Skeletal muscle satellite cell (primary cell): Measurements from ENCODE around the gene STX10.
"Not testable (repeated sequence)": the region's sequence is repeated elsewhere in the genome, so short reads cannot be mapped to it uniquely, and the experiment has no call there.

Experiments
- H3K27me3 ChIP-seq: 2 replicates; pipeline ENCODE4 v1.7.0; 2013; ENCODE audit warnings: low read length; ENCODE audit not compliant: control insufficient read depth, insufficient read depth
- H3K36me3 ChIP-seq: 2 replicates; pipeline ENCODE4 v1.7.0; 2013; ENCODE audit warnings: mild to moderate bottlenecking, control low read depth, low read length; ENCODE audit not compliant: insufficient read depth
- H3K4me1 ChIP-seq: 2 replicates; pipeline ENCODE4 v1.7.0; 2013; ENCODE audit warnings: low read length; ENCODE audit not compliant: control insufficient read depth, insufficient read depth
- H3K4me2 ChIP-seq: 2 replicates; pipeline ENCODE4 v1.7.0; 2013; ENCODE audit warnings: mild to moderate bottlenecking, low read length
- H3K4me3 ChIP-seq: 2 replicates; pipeline ENCODE4 v1.7.0; 2013; ENCODE audit warnings: low read length
- H3K9ac ChIP-seq: 2 replicates; pipeline ENCODE4 v1.7.0; 2013; ENCODE audit warnings: mild to moderate bottlenecking, low read depth, low read length, moderate library complexity
- H3K9me3 ChIP-seq: replicated peaks from 2 replicates; pipeline ENCODE4 v1.7.0; 2013; ENCODE audit warnings: mild to moderate bottlenecking, control low read depth, low read length

STX10 gene

DNA sequence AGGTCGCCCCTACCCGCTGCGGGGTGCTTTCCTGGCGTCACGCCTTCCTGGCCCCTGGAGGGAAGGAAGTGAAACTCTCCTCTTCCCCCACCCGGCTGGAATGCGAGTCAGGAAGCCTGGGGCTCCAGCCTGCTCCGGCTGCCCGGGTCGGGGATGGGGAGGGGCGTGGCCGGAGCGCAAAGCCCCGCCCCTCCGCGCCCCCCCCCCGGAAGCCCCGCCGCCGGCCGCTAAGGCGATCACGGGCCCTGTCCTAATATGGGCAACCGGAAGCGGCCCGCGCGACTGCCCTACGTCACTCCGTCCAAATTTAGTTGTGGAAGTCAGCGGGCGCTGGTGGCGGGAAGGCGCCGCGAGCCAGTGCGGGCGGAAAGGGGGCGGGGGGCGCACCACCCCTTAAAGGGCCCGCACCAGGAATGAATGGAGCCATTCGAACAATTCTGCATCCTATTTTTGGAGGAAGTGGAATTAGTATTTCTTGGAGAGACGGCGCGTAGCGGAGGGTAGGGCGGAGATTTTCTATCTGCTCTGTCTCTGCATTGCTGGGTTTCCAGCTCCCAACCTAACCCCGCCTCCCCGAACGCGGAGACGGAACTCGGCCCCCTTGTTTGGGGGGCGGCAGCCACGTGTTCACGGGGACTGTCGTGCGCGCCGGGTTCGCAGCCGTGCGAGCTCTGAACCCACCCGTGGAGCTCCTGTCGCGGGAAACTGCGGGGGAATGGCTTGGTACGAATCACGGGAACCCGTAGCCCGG is 1.6 kb upstream of the STX10 start:
- Histone ChIP-seq H3K9me3 (no peaks in the 10 kb centered on the region), H3K4me3 (peak overlapping the region; percentile 90), H3K4me1 (peaks cover 30% of the 10 kb centered on the region), H3K36me3 (peaks cover 17% of the 10 kb centered on the region), H3K4me2 (peak overlapping the region; percentile 99), H3K9ac (peak overlapping the region; percentile 100), H3K27me3 (no peaks in the 10 kb centered on the region)

DNA sequence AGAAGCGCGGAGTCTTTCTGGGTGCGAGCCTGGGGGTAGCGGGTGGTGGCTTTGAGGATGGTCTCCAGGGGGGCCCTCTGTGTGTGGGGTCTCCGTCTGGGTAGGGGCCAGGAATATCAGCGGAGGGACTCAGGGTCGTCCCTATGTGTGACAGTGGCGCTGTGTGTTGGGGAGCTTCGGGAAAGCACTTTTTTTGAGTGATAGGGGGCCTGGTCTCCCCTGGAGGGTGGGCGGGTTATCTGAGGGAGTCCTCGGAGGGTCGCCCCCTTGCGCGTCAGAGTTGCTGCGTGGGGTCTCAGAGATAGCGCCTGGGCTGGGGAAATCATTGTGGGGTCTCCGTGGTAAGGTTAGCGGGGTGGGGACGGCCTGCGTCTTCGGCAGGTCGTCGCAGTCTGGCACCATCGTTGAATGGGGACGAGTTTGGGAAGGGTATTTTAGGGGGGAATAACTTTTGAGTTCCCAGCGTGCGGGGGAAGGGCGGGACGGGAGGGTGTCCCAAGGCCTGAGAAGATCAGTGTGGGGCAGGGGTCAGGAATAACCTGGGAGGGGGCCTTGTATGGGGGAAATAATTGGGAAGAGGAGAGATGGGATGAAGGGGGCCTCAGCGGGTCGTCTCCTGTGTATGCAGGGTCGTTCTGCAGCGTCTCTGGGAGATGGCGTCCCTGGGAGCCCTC is 893 bp upstream of the STX10 start:
- no peaks in the 10 kb centered on the region for H3K9me3 ChIP-seq
- H3K4me1 ChIP-seq: peaks cover 24% of the 10 kb centered on the region
- peak overlapping the region; percentile 98 for H3K9ac ChIP-seq
- peak overlapping the region; percentile 93 for H3K4me2 ChIP-seq
- no peaks in the 10 kb centered on the region for H3K27me3 ChIP-seq
- peaks cover 17% of the 10 kb centered on the region for H3K36me3 ChIP-seq
- peak overlapping the region; percentile 90 for H3K4me3 ChIP-seq

DNA sequence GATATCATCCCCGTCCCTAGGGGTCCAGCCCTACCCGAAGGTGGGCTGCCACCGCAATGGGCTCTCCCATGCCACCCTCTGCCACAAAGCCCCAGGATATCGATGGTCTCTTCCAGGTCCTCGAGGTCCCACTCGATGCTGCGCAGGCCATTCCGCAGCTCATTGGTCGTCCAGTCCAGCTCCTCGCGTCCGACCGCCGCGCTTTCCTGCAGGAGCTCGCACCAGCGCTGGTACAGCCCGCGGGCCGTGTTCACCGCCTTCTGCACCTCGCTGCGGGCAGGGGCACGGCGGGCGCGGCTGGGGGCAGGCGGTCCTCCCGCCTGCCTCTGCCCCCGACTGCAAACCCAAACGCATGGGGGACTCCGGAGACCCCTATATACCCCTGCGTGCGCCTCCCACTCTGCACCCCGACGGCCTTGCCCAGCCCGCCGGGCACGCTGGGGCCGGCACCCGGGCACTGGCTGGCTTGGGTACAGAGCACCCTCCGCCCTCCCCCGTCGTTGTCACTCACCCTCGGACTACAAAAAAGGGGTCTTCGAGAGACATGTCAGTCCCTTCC is 468 bp downstream of the STX10 start:
- Histone ChIP-seq H3K4me2 (peak overlapping the region; percentile 93), H3K36me3 (peaks cover 18% of the 10 kb centered on the region), H3K4me1 (peaks cover 12% of the 10 kb centered on the region), H3K27me3 (no peaks in the 10 kb centered on the region), H3K9ac (peak overlapping the region; percentile 98), H3K9me3 (no peaks in the 10 kb centered on the region), H3K4me3 (peak overlapping the region; percentile 90)

DNA sequence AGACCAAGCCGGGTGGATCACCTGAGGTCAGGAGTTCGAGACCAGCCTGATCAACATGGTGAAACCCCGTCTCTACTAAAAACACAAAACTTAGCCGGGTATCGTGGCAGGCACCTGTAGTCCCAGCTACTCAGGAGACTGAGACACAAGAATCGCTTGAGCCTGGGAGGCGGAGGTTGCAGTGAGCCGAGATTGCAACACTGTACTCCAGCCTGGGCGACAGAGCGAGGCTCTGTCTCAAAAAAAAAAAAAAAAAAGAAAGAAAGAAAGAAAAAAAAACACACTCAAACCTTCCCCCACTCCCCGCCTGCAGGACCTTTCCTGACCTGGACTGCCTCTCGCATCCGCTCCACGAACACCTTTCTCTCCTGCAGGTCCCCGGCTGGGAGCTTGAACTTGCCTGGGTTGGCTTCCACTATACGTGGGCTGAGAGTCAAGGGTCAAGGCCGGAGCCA is 975 bp downstream of the STX10 start:
- H3K4me3 ChIP-seq: peak overlapping the region; percentile 90
- peaks cover 18% of the 10 kb centered on the region for H3K36me3 ChIP-seq
- H3K9me3 ChIP-seq, H3K27me3 ChIP-seq: not testable (repeated sequence)
- peak overlapping the region; percentile 98 for H3K9ac ChIP-seq
- peaks cover 15% of the 10 kb centered on the region for H3K4me1 ChIP-seq
- H3K4me2 ChIP-seq: peak overlapping the region; percentile 93

DNA sequence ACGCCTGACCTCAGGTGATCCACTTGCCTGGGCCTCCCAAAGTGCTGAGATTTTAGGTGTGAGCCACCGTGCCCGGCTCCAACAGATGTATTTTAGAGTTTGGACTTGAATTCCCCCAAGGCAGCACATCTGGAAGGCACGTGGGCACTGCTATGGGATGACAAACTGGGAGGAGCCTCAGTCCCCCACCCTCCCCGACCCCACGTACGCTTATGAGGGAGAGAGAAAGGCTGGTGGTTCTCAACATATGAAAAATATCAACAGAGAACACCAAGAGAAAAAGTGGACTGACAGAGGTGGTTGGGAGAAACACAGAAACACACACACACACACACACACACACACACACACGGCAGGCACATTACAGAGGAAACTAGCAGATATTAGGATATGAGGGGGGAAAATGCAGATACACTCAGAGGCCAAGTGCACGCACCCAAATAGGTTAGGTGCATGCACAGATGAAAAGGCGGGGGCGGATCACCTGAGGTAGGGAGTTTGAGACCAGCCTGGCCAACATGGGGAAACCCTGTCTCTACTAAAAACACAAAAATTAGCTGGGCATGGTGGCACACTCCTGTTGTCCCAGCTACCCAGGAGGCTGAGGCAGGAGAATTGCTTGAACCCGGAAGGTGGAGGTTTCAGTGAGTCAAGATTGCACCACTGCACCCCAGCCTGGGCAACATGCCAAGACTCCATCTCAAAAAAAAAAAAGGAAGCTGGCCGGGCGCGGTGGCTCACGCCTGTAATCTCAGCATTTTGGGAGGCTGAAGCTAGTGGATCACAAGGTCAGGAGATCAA is 3.2 kb downstream of the STX10 start:
- Histone ChIP-seq H3K4me2 (no peak overlapping the region), H3K36me3 (peaks cover 10% of the 10 kb centered on the region), H3K27me3 (no peaks in the 10 kb centered on the region), H3K4me1 (peaks cover 29% of the 10 kb centered on the region), H3K4me3 (no peak overlapping the region), H3K9me3 (no peaks in the 10 kb centered on the region), H3K9ac (no peak overlapping the region)

DNA sequence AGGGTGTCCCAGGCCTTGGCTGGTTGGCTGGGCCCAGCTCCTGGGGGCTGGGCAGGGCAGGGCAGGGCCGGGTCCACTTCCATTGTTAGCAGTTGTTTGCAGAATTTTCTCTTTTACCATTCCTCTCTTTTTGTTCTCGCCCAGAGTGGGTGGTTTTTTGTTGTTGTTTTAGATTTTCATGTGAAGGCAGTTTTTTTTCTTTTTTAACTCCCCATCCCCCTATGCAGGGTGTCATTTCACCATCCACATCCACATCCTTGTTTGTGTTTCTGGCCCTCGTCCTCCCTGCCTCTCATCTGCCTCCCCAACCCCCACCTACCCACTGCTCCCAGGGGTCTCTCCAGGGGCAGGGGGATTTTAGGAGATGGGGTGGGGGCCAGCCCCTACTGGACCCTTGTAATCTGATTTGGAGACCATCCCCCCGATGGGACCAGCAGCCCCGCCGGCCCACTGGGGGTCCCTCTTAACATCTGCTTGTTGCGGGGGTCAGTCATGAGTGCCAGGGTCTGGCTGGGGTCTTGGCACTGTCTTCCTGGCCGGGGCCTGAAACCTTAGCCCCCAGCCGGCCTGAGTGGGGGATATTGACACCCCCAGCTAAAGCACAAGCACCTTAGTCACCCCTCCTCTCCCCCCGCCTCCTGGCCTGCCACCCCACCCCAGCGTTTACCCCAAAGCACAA is 10.4 kb downstream of the STX10 start:
- Histone ChIP-seq H3K4me1 (peaks cover 21% of the 10 kb centered on the region), H3K9ac (no peak overlapping the region), H3K4me2 (no peak overlapping the region), H3K27me3 (no peaks in the 10 kb centered on the region), H3K9me3 (no peaks in the 10 kb centered on the region), H3K36me3 (peaks cover 49% of the 10 kb centered on the region), H3K4me3 (no peak overlapping the region)

DNA sequence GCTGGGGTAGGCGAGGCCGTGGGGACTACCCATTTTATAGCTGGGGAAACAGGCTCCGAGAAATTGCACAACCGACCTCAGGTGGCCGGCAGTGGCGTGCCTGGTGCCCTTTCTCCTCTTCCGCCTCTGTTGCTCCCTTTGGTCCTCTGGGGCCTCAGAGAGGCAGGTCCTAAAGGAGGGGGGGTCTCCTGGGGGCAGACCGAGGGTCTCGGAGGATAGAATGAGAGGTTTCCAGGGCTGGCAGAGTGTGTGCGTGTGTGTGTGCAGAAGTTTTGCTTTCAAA is 11.3 kb downstream of the STX10 start:
- H3K27me3 ChIP-seq: no peaks in the 10 kb centered on the region
- no peak overlapping the region for H3K9ac ChIP-seq
- H3K9me3 ChIP-seq: no peaks in the 10 kb centered on the region
- H3K4me3 ChIP-seq: no peak overlapping the region
- no peak overlapping the region for H3K4me2 ChIP-seq
- H3K36me3 ChIP-seq: peaks cover 48% of the 10 kb centered on the region
- peaks cover 23% of the 10 kb centered on the region for H3K4me1 ChIP-seq

DNA sequence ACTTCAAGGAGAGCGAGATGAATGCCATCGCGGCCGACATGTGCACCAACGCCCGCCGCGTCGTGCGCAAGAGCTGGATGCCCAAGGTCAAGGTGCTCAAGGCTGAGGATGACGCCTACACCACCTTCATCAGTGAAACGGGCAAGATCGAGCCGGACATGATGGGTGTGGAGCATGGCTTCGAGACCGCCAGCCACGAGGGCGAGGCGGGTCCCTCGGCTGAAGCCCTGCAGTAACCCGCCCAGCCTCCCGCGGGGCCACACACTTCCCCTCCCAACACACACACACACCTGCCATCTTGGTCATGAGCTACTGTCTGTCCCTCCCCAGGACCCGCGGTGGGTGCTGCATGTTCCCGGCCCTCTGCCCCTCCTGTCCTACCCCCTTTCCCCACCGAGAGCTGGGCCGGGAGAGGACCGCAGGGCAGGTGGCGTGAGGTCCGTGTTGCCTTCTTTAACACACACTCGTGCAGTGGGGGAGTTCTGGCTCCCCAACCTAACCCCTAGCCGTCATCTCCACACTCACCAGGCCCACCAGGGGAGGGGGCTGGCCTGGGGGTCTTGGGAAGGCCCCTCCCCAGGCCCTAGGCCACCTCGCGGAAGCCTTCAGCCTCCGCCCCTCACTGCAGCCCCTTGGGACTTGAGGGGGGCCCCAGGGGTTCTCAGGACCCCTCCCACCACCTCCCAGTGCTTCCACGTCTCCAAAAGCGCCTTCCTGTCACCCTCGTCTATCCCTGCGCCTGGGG is 11.8 kb downstream of the STX10 start:
- H3K27me3 ChIP-seq: no peaks in the 10 kb centered on the region
- H3K4me3 ChIP-seq: no peak overlapping the region
- no peak overlapping the region for H3K9ac ChIP-seq
- peaks cover 53% of the 10 kb centered on the region for H3K36me3 ChIP-seq
- no peak overlapping the region for H3K4me2 ChIP-seq
- peaks cover 23% of the 10 kb centered on the region for H3K4me1 ChIP-seq
- no peaks in the 10 kb centered on the region for H3K9me3 ChIP-seq

DNA sequence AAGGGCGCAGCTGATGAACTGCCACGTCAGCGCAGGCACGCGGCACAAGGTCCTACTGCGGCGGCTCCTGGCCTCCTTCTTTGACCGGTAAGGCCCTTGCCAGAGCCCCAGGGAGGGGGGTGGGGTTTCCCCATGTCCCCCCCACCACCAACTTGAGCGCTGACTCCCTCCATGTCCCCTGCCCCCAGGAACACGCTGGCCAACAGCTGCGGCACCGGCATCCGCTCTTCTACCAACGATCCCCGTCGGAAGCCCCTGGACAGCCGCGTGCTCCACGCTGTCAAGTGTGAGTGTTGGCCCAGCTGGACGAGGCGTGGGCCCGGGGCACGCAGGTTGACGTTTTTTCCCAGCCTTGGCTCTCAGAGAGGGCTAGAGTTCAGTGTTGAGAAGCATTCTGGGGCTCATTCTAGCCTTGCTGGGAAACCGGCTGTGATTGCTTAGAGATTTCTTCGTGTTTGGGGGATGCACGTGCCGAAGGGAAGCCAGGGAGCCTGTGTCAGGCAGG is 12.8 kb downstream of the STX10 start:
- no peak overlapping the region for H3K9ac ChIP-seq
- no peak overlapping the region for H3K4me3 ChIP-seq
- H3K27me3 ChIP-seq: no peaks in the 10 kb centered on the region
- H3K4me2 ChIP-seq: no peak overlapping the region
- no peaks in the 10 kb centered on the region for H3K9me3 ChIP-seq
- H3K36me3 ChIP-seq: peaks cover 53% of the 10 kb centered on the region
- H3K4me1 ChIP-seq: peaks cover 27% of the 10 kb centered on the region
